HepG2 (cell line): Measurements from ENCODE around the gene UBXN2A. TPM values are rescaled to one million over a fixed set of nuclear protein-coding genes. Genes with fewer than 3 reads are reported as not detected.

Source experiments
- ARNTL ChIP-seq: sonication (generic); formaldehyde crosslinking; IDR thresholded peaks from 2 replicates; pipeline ENCODE4 v1.4.0; 2020; ENCODE audit warnings: mild to moderate bottlenecking, missing genetic modification reagents
- BRD4 ChIP-seq: sonication (generic); formaldehyde crosslinking; IDR thresholded peaks from 2 replicates; pipeline ENCODE4 v1.4.0; 2020; ENCODE audit warnings: missing genetic modification reagents
- CHD4 ChIP-seq: fragments of 200-600 bp; sonication (generic); IDR thresholded peaks from 2 replicates; pipeline ENCODE4 v1.7.0; 2017; ENCODE audit warnings: mild to moderate bottlenecking, low read length, borderline replicate concordance
- DR1 ChIP-seq: sonication (generic); formaldehyde crosslinking; IDR thresholded peaks from 2 replicates; pipeline ENCODE4 v1.8.0; 2021; ENCODE audit warnings: mild to moderate bottlenecking, missing genetic modification reagents, inconsistent platforms
- E2F2 ChIP-seq: sonication (generic); formaldehyde crosslinking; IDR thresholded peaks from 2 replicates; pipeline ENCODE4 v1.4.0; 2020; ENCODE audit warnings: missing genetic modification reagents, borderline replicate concordance
- IKZF4 ChIP-seq: sonication (generic); formaldehyde crosslinking; IDR thresholded peaks from 2 replicates; pipeline ENCODE4 v1.5.1; 2020; ENCODE audit warnings: borderline replicate concordance, mild to moderate bottlenecking, low read depth, missing genetic modification reagents; ENCODE audit errors: not compliant biosample characterization
- JDP2 ChIP-seq: sonication (generic); formaldehyde crosslinking; IDR thresholded peaks from 2 replicates; pipeline ENCODE4 v1.8.1; 2022; ENCODE audit warnings: missing genetic modification reagents, borderline replicate concordance
- MAFF ChIP-seq: IDR thresholded peaks from 2 replicates; pipeline ENCODE4 v1.6.1; 2011; ENCODE audit warnings: low read depth, low read length, improper control_type of control experiment
- NCOA5 ChIP-seq: sonication (generic); formaldehyde crosslinking; IDR thresholded peaks from 2 replicates; pipeline ENCODE4 v1.4.0; 2020; ENCODE audit warnings: missing genetic modification reagents
- STAG1 ChIP-seq: sonication (generic); formaldehyde crosslinking; IDR thresholded peaks from 2 replicates; pipeline ENCODE4 v1.4.0; 2020; ENCODE audit warnings: missing genetic modification reagents
- SUZ12 ChIP-seq: fragments of 150-350 bp; IDR thresholded peaks from 2 replicates; pipeline ENCODE4 v1.6.1; 2014; ENCODE audit warnings: low read depth, low read length
- ZBTB40 ChIP-seq, 2 experiments: fragments of 450-650 bp in 1 of 2; sonication (generic) in 1 of 2; formaldehyde crosslinking in 1 of 2; IDR thresholded peaks; 2 replicates each; pipeline versions ENCODE4 v1.6.1 to v1.8.0; 2016 to 2022; ENCODE audit warnings: antibody characterized with exemption in 1 of 2, mild to moderate bottlenecking in 1 of 2, missing genetic modification reagents in 1 of 2
- ZNF414 ChIP-seq: sonication (generic); formaldehyde crosslinking; IDR thresholded peaks from 2 replicates; pipeline ENCODE4 v1.5.0; 2020; ENCODE audit warnings: missing genetic modification reagents
- ZNF572 ChIP-seq: sonication (generic); formaldehyde crosslinking; IDR thresholded peaks from 2 replicates; pipeline ENCODE4 v1.5.1; 2020; ENCODE audit warnings: mild to moderate bottlenecking, missing genetic modification reagents
- polyA plus RNA-seq, 8 experiments: library from polyadenylated mRNA; depleted of rRNA in 3 of 8; stranded (reverse) in 7 of 8; unstranded in 1 of 8; fragments of >200 nt; fragmentation: Illumina TruSeq in 4 of 8; extraction: Trizol in 4 of 8; gene quantifications; 2 replicates each; pipeline versions ENCODE4 v1.2.1 to v1.2.3, GENCODE V29; 2011 to 2016; ENCODE audit warnings: low read depth in 4 of 8, missing spikeins in 1 of 8, mixed read lengths in 1 of 8; ENCODE audit not compliant: insufficient read depth in 1 of 8
- total RNA-seq, 5 experiments: library from RNA; depleted of rRNA; stranded (reverse); fragments of >200 nt; fragmentation: Illumina TruSeq; extraction: Trizol; gene quantifications; 2 replicates each; pipeline ENCODE4 v1.2.3, GENCODE V29; 2016; ENCODE audit warnings: low read depth in 1 of 5
- TF ChIP-seq, protein P1 (sequence below): fragments of 450-650 bp; IDR thresholded peaks from 2 replicates; pipeline ENCODE4 v1.6.1; 2016
- TF ChIP-seq, protein P2 (sequence below): sonication (generic); formaldehyde crosslinking; IDR thresholded peaks from 2 replicates; pipeline ENCODE4 v1.5.0; 2020; ENCODE audit warnings: missing genetic modification reagents

UBXN2A gene
- total and polyA plus RNA-seq, 2 of the 13 experiments (the other 11 are each of a cell fraction or from before 2014, with no cell fraction given), result 8.3 to 20.9 TPM

DNA sequence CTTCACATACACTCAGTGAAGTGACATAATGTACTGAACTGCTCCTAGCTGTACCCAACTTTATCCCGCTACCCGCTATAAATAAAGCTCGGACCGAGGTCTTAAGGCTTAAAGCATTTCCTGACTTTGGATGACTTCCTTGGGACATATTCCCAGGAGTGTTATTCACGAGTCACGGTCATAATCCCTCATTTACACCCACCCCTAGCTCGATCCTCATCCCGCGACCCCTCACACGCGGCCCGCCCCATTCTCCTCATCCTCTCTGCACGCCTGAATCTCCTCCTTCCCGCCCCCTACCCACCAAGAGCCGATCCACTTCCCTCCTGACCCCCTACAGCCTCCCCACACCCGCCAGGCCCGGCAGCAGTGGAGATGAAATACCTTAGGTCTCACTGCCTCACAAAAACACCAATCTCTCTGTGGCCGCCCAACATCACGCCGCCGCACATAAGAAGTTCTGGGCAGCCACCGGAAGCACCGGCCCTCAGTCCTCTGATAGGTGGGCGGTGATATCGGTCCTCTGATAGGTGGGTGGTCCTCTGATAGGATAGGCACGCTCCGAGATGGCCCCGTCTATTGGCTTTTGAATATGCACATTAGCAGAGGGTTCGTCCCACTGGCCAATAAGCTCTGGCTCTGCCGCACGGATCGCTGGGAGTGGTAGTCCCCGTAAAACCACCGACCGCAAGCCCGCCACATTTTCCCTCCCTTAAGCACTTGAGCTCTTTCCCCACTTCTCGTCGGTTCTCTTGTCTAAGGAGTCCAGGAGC lies 106.9 kb downstream of the UBXN2A start, which contains the start of gene WDCP (continued):
- no peak for TF ChIP-seq ZNF414 (CRISPR knock-in tag)
- no peak for TF ChIP-seq MAFF
- no peak for TF ChIP-seq ZBTB40 (IDR thresholded peaks at IDR 0.05)
- no peak for TF ChIP-seq ZBTB40 (CRISPR knock-in tag; IDR thresholded peaks at IDR 0.05)
- TF ChIP-seq SUZ12, result peak; percentile 77
- no peak for TF ChIP-seq NCOA5
- no peak for TF ChIP-seq JDP2
- peak; percentile 82 for TF ChIP-seq ARNTL (CRISPR knock-in tag)
- peak; percentile 98 for TF ChIP-seq DR1
- no peak for TF ChIP-seq ZNF572 (CRISPR knock-in tag)
- no peak for TF ChIP-seq STAG1 (CRISPR knock-in tag)
- TF ChIP-seq IKZF4 (CRISPR knock-in tag), result peak; percentile 4
- no peak for TF ChIP-seq CHD4
- TF ChIP-seq, protein P1, sequence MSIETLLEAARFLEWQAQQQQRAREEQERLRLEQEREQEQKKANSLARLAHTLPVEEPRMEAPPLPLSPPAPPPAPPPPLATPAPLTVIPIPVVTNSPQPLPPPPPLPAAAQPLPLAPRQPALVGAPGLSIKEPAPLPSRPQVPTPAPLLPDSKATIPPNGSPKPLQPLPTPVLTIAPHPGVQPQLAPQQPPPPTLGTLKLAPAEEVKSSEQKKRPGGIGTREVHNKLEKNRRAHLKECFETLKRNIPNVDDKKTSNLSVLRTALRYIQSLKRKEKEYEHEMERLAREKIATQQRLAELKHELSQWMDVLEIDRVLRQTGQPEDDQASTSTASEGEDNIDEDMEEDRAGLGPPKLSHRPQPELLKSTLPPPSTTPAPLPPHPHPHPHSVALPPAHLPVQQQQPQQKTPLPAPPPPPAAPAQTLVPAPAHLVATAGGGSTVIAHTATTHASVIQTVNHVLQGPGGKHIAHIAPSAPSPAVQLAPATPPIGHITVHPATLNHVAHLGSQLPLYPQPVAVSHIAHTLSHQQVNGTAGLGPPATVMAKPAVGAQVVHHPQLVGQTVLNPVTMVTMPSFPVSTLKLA, result peak; percentile 49; the same call in 1 of the 2 replicates
- no peak for TF ChIP-seq E2F2 (CRISPR knock-in tag)
- TF ChIP-seq, protein P2, sequence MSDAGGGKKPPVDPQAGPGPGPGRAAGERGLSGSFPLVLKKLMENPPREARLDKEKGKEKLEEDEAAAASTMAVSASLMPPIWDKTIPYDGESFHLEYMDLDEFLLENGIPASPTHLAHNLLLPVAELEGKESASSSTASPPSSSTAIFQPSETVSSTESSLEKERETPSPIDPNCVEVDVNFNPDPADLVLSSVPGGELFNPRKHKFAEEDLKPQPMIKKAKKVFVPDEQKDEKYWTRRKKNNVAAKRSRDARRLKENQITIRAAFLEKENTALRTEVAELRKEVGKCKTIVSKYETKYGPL (CRISPR knock-in tag), result no peak
- peak; percentile 74 for TF ChIP-seq BRD4 (CRISPR knock-in tag)
